ENCODE data around the gene LYRM9.

- TF ChIP-seq YY1 (IDR thresholded peaks at IDR 0.05; ENCODE audit: insufficient read depth, insufficient read length) (no peak), ZNF274 (IDR thresholded peaks at IDR 0.05; ENCODE audit: low read depth, low read length) (no peak), SUZ12 (IDR thresholded peaks at IDR 0.05; ENCODE audit: extremely low read depth, insufficient read depth, insufficient read length) (no peak)
Measured at GRCh38 chr17:27872776-27873175, 20.4 kb downstream of the LYRM9 start.
